SIG-M5 (cell line): ENCODE results near the gene ACOXL.

Source experiments
- DNase-seq: peaks from one replicate; lab custom pipeline; 2025; lab: John Stamatoyannopoulos, UW

The ACOXL gene

GRCh38 chr2:111011218-111011617 lies 278.8 kb downstream of the ACOXL start:
- no peak for DNase-seq

GRCh38 chr2:111015283-111015995 lies 283.1 kb downstream of the ACOXL start:
- DNase-seq = no peak

GRCh38 chr2:111017034-111017622 lies 284.8 kb downstream of the ACOXL start:
- no peak for DNase-seq

GRCh38 chr2:111017909-111018308 lies 285.5 kb downstream of the ACOXL start:
- DNase-seq = no peak

- DNase-seq = no peak
Observed at GRCh38 chr2:111019381-111019780, 287.0 kb downstream of the ACOXL start.

GRCh38 chr2:111022633-111023032 lies 290.3 kb downstream of the ACOXL start:
- peak; percentile 31 for DNase-seq

- no peak for DNase-seq
Observed at GRCh38 chr2:111024496-111024895, 292.1 kb downstream of the ACOXL start.

- no peak for DNase-seq
Observed at GRCh38 chr2:111025288-111025687, 292.9 kb downstream of the ACOXL start.

- no peak for DNase-seq
Observed at GRCh38 chr2:111028720-111029119, 296.3 kb downstream of the ACOXL start.

GRCh38 chr2:111029181-111029927 lies 297.0 kb downstream of the ACOXL start:
- DNase-seq = peak; percentile 6

GRCh38 chr2:111030260-111030891 lies 298.0 kb downstream of the ACOXL start:
- no peak for DNase-seq

- no peak for DNase-seq
Observed at GRCh38 chr2:111030945-111031344, 298.6 kb downstream of the ACOXL start.

GRCh38 chr2:111031546-111032478 lies 299.4 kb downstream of the ACOXL start:
- no peak for DNase-seq

GRCh38 chr2:111032721-111033429 lies 300.5 kb downstream of the ACOXL start:
- no peak for DNase-seq

GRCh38 chr2:111034146-111034545 lies 301.8 kb downstream of the ACOXL start:
- DNase-seq = no peak

- DNase-seq = no peak
Observed at GRCh38 chr2:111034606-111035005, 302.2 kb downstream of the ACOXL start.

- DNase-seq = no peak
Observed at GRCh38 chr2:111035830-111036441, 303.6 kb downstream of the ACOXL start.

GRCh38 chr2:111037128-111037527 lies 304.8 kb downstream of the ACOXL start:
- DNase-seq = peak; percentile 27

GRCh38 chr2:111039628-111040383 lies 307.4 kb downstream of the ACOXL start:
- no peak for DNase-seq
